GM21737 (cell line): Measurements from ENCODE around the gene LMNA.
"Not testable (repeated sequence)": the region's sequence is repeated elsewhere in the genome, so short reads cannot be mapped to it uniquely, and the experiment has no call there.

ENCODE experiments used
- ATAC-seq: cut with Tn5 transposase; IDR thresholded peaks from one replicate; pipeline ENCODE4 v1.9.1; 2021; ENCODE audit warnings: mild to moderate bottlenecking, moderate library complexity; ENCODE audit not compliant: unreplicated experiment

Gene LMNA

DNA sequence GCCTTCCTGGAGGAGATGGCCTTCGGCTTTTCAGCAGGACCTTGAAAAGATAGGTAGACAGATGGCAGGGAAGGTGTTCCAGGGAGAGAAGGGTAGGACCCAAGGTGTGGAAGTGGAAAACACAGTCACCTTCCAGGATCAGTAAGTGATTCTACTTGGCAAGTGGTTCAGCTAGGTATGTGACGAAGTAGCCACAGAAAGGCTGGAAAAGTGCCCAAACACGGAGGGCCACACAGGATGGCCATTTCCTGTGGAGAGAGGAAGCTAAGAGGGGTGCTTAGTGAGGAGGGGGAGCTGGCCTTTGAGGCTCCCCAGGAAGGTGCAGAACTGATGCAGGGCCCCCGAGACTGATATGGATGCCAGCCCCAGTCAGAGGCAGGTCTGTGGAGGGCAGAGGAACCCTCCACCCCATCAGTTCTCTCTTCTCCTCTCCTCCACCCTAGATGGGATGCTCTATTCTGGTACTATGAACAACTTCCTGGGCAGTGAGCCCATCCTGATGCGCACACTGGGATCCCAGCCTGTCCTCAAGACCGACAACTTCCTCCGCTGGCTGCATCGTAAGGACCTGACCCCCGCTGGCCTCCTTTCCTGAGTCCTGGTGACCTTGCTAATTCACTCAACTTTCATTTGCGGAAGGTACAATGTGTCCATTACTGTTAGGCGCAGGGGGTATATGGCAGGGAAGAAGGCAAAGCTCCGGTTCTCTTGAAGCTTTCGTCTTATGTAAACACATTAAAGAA lies 45.7 kb downstream of the LMNA start:
- no peak for ATAC-seq

DNA sequence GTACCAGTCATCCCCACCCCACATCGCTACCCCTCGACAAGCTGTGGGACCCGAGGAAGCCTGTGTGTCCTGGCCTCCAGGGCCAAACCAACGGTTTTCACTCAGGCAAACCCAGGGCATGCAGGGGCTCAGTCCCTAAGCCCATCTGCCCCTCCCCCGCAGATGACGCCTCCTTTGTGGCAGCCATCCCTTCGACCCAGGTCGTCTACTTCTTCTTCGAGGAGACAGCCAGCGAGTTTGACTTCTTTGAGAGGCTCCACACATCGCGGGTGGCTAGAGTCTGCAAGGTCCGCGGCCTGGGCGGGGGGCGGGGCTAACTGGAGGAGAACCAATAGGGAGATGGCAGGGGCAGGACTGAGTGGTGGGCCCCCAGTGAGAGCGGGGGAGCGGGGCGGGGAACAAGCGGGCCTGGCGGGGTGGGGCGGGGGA lies 46.2 kb downstream of the LMNA start:
- ATAC-seq, result no peak

DNA sequence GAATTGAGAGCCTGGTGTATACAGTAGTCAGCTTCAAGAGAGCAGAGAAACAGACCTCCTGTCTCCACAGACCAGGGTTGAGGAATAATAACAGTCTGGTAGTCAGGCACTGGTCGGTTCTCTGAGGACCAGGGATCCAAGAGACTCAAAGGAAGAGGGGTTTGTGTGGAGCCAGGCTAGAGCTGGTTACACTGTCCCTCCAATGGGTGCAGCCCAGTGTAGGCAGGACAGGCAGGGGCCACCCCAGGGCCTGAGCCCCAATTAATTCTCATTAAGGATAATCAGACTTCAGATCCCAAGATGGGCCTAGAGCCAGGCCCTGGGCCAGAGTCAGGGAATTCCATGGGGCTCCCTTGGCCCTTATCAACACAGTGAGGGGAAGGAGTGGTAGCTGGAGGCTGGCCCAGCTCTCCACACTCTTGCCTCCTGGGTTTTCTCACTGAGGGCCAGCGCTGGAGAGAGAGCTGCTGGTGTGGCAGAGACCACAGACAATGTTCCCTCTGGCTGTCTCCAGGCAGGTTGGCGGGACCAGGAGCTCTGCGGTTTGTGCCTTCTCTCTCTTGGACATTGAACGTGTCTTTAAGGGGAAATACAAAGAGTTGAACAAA lies 48.0 kb downstream of the LMNA start:
- no peak for ATAC-seq

DNA sequence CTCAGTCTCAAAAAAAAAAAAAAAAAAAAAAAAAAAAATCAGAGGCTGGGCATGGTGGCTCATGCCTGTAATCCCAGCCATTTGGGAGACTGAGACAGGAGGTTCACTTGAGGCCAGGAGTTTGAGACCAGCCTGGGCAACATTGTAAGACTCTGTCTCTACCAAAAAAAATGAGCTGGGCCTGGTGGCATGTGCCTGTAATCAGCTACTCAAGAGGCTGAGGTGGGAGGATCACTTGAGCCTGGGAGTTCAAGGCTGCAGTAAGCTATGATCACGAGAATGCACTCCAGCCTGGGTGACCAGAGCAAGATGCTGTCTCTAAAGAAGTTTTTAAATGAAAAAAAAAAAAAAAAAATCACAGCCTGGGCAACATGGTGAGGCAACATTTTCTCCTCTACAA lies 49.2 kb downstream of the LMNA start:
- ATAC-seq, result no peak

DNA sequence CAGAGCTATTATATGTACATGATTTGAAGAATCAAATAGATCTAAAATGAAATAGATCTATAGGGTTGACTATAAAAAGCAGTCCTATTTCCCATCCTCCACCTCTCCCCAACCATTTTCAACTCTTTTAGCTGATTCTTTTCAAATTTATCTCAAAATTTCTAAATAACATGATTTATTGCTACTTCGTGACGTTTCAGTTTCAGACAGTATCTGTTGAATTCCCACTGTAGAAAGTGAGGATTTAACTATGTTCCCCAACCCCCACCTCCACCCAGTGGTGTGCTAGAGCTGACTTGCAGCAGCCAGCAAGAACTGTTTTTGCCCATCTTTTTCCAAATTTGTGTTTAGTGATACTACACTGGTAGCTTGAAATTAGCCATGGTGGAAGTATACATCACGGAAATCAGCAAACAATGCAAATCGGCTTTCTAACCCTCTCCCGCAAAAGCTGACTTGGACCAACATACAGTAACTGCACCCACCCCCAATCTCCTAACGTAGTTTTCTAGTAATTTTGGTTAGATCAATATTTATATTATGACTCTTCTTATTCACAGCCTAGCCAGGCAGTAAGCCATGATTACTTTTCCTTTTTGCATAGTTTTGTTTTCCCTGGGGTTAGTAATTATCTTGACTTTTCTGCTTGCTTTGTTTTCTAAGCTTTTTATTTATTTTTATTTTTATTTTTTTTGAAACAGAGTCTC lies 49.8 kb downstream of the LMNA start:
- ATAC-seq, result no peak

DNA sequence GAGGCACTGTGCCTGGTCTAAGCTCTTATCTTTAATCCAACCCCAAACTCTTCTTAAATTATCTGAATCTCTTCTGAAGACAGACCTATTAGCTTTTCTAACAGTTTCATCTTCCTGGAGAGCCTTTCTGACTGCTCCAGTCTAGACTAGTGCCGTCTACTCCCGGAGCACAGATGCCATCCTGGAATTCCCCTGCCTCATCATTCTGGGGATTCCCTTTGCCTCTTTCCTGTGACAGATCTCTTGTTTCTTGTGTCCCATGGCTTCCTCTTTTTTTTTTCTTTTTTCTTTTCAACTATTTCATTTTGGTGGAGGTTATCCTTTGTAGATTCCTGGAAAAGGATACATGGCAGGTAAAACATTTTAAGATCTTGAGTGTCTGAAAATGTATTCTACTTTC lies 50.6 kb downstream of the LMNA start:
- no peak for ATAC-seq

DNA sequence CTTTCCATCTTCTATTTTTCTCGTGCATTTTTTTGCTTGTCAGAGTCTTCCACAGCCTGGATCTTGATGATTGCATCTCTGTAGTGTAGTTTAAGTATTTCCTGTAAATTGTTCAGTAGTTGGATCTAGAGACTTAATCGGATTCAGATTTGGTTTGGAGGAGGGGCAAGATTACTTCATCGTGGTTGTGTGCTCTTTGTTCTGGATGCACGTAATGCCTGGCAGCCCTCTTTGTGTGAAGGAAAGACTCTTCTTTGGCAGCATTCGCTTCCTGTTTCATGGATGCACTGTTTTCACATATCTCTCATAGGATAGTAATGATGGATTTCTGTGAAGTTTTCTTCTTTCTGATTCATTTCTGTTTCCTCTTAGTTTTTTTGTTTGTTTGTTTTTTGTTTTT lies 53.0 kb downstream of the LMNA start:
- ATAC-seq, result no peak

DNA sequence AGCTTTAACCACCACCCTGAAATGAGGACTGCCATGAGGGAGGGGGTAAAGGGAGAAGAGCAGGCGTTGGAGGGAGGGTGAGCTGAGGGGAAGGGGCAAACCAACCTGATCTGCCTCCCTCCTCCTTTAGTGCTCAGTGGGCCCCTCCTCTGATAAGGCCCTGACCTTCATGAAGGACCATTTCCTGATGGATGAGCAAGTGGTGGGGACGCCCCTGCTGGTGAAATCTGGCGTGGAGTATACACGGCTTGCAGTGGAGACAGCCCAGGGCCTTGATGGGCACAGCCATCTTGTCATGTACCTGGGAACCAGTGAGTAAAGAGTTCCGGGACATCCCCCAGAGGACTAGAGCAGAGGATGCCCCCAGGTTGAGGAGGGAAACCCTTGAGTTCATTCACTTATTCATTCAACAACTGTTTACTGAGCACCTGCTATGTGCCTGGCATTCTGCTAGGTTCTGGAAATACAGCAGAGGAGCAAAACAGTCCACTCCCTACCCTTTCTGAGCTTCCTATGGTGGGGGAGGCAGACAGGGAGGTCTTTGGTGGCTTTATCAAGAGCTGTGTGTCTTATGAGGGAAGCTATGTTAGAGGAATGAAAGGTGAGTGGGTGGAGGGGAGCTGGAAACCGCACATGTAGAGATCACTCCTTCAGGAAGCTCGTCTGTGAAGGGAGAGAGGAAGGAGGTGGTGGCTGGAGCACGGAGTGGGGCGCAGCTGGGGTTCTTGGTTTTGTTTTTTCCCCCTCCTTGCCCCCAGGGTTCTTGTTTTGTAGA lies 58.4 kb downstream of the LMNA start:
- ATAC-seq, result no peak

DNA sequence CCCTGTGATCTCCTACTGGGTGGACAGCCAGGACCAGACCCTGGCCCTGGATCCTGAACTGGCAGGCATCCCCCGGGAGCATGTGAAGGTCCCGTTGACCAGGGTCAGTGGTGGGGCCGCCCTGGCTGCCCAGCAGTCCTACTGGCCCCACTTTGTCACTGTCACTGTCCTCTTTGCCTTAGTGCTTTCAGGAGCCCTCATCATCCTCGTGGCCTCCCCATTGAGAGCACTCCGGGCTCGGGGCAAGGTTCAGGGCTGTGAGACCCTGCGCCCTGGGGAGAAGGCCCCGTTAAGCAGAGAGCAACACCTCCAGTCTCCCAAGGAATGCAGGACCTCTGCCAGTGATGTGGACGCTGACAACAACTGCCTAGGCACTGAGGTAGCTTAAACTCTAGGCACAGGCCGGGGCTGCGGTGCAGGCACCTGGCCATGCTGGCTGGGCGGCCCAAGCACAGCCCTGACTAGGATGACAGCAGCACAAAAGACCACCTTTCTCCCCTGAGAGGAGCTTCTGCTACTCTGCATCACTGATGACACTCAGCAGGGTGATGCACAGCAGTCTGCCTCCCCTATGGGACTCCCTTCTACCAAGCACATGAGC lies 62.2 kb downstream of the LMNA start:
- ATAC-seq, result no peak

DNA sequence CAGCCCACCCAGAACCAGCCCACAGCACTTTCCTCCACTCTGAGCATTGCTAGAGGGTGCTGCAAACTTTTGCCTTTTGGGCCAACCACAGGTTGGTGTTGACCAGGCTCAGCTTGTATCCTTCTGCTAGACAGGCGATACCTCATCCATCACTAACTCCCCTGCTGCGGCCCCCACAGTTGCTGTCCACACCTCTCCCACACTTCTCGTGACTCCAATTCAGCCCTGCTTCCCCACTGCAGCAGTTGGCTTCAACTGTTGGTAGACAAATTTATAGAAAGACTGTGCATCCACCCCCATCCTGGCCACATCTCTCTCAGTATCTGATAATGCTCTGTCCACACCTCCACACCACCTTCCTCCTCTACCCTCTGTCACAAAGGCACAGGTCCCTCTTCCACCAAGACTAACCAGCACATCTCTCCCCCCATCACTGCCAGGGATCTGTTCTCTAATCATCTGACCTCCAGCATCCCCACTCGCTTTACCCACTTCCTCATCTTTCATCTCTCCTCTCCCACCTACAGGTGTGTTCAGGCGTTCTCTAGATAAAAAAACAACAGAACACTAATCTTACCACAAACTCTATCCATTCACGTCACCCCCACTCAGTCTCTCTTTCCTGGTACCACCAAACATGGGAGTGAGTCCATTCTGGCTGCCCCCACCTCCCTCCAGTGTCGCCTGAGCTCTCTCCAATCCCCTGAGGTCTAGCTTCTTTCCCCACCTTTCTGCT lies 63.6 kb downstream of the LMNA start:
- no peak for ATAC-seq

DNA sequence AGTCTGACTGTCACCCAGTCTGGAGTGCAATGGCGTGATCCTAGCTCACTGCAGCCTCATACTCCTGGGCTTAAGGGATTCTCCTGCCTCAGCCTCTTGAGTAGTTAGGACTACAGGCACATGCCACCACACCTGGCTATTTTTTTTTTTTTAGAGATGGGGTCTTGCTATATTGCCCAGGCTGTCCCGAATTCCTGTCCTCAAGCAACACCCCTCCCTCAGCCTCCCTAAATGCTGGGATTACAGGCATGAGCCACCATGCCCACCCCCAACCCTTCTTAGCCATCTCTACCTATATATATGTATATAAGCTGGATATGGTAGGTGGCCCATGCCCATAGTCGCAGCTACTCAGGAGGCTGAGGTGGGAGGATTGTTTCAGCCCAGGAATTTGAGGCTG lies 66.0 kb downstream of the LMNA start:
- no peak for ATAC-seq

DNA sequence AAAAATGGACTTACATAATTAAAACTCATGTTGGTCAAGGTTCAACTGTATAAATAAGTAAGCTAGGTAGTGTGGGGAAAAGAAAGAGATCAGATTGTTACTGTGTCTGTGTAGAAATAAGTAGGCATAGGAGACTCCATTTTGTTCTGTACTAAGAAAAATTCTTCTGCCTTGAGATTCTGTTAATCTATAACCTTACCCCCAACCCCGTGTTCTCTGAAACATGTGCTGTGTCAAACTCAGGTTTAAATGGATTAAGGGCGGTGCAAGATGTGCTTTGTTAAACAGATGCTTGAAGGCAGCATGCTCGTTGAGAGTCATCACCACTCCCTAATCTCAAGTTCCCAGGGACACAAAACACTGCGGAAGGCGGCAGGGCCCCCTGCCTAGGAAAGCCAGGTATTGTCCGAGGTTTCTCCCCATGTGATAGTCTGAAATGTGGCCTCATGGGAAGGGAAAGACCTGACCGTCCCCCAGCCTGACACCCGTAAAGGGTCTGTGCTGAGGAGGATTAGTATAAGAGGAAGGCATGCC lies 66.9 kb downstream of the LMNA start:
- not testable (repeated sequence) for ATAC-seq

DNA sequence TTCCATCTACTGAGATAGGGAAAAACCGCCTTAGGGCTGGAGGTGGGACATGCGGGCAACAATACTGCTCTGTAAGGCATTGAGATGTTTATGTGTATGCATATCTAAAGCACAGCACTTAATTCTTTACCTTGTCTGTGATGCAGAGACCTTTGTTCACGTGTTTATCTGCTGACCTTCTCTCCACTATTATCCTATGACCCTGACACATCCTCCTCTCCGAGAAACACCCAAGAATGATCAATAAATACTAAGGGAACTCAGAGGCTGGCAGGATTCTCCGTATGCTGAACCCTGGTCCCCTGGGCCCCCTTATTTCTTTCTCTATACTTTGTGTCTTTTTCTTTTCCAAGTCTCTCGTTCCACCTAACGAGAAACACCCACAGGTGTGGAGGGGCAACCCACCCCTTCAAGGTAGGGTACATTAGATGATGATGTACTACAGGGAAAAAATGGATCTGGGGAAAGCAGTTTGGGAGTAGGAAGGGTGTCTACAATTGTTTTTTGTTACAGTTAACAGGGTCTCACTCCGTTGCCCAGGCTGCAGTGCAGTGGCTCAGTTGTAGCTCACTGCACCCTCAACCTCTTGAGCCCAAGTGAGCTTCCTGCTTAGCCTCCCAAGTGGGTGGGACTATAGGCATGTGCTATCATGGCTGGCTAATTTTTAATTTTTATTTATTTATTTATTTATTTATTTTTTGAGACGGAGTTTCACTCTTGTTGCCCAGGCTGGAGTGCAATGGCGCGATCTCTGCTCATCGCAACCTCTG lies 67.7 kb downstream of the LMNA start:
- ATAC-seq, result not testable (repeated sequence)

DNA sequence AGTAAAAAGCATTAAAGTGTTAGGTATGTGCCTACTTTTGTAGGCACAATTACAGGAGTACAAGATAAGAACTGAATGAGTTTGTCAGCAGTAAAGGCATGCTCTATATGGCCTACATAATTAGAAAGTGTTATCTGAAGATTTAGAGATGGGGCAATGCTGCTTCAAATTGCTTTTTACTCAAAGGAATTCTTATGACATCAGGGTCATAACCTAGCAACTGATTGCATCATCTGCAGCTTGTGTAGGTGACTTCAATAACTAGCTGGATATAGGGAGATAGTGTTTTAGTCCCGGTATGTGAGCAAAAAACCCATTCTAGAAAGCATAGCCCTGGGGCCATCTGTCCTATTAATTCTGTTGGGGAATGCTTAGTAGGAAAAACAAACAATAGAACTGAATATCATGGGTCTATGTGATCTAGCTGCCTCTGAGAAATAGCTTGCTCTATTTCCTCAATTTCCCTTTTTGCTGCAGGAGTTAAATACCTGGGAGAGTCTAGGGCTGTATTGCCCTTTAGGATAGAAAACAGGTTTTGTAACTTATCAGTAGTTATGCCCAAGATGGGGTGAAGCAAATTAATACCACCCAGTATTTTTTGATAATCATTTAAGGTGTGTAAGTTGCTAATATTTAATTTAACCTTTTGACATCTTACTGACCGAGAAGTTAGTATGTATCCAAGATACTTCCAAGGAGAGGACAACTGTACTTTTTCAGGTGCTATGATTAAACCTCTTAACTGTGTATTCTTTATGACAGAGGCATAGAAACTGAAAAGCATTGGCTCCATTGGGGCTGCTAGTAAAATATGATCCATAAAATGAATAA lies 72.1 kb downstream of the LMNA start:
- ATAC-seq, result not testable (repeated sequence)
